ENCODE data around the gene SEZ6L.

GRCh38 chr22:26410386-26410785 is 241.1 kb downstream of the SEZ6L start:
- TF ChIP-seq EZH2 (IDR thresholded peaks at IDR 0.05; ENCODE audit: borderline replicate concordance, low read length) (no peak), CTCF (conservative IDR thresholded peaks at IDR 0.05 in 1 of 2, IDR thresholded peaks at IDR 0.05 in 1 of 2; ENCODE audit: extremely low read depth in 1 of 2, insufficient read depth in 1 of 2, low read depth in 1 of 2, low read length in 2 of 2) (no peak)
